Dedifferentiated amniotic fluid mesenchymal stem cell (primary cell): Measurements from ENCODE around the gene ATP10A.

ENCODE experiments used
- DNase-seq: peaks from one replicate; pipeline ENCODE4 v3.0.0-alpha.2; 2016; ENCODE audit errors: extremely low spot score

The ATP10A gene

GRCh38 chr15:25705433-25706115, 157.6 kb downstream of the ATP10A start:
- no peak for DNase-seq

GRCh38 chr15:25703726-25704125, 159.4 kb downstream of the ATP10A start:
- no peak for DNase-seq

GRCh38 chr15:25701721-25702465, 161.2 kb downstream of the ATP10A start:
- no peak for DNase-seq

GRCh38 chr15:25700916-25701315, 162.2 kb downstream of the ATP10A start:
- no peak for DNase-seq

- DNase-seq: no peak
Observed at GRCh38 chr15:25697586-25697985, 165.5 kb downstream of the ATP10A start.

GRCh38 chr15:25695875-25696760, 167.0 kb downstream of the ATP10A start:
- DNase-seq: no peak

- no peak for DNase-seq
Observed at GRCh38 chr15:25694823-25695312, 168.3 kb downstream of the ATP10A start.

- no peak for DNase-seq
Observed at GRCh38 chr15:25694239-25694584, 168.9 kb downstream of the ATP10A start.

- no peak for DNase-seq
Observed at GRCh38 chr15:25693321-25694238, 169.5 kb downstream of the ATP10A start.

- no peak for DNase-seq
Observed at GRCh38 chr15:25691544-25692430, 171.3 kb downstream of the ATP10A start.

- DNase-seq: no peak
Observed at GRCh38 chr15:25690673-25691543, 172.2 kb downstream of the ATP10A start.

GRCh38 chr15:25689592-25689991, 173.5 kb downstream of the ATP10A start:
- DNase-seq: no peak

- DNase-seq: no peak
Observed at GRCh38 chr15:25688166-25688565, 175.0 kb downstream of the ATP10A start.

- DNase-seq: no peak
Observed at GRCh38 chr15:25687689-25688088, 175.4 kb downstream of the ATP10A start.

GRCh38 chr15:25687276-25687675, 175.9 kb downstream of the ATP10A start:
- no peak for DNase-seq

- no peak for DNase-seq
Observed at GRCh38 chr15:25686780-25687179, 176.3 kb downstream of the ATP10A start.

- DNase-seq: peak; percentile 86
Observed at GRCh38 chr15:25684521-25685431, 178.4 kb downstream of the ATP10A start.

- no peak for DNase-seq
Observed at GRCh38 chr15:25683911-25684310, 179.2 kb downstream of the ATP10A start.
